GM19467 (cell line): ENCODE measurements around the gene ABHD16A.

Experiments
- ATAC-seq: cut with Tn5 transposase; IDR thresholded peaks from one replicate; pipeline ENCODE4 v1.9.1; 2021; ENCODE audit warnings: mild to moderate bottlenecking, moderate library complexity; ENCODE audit not compliant: unreplicated experiment

Gene ABHD16A

GRCh38 chr6:31690231-31691077, 12.7 kb downstream of the ABHD16A start:
- ATAC-seq = no peak

- ATAC-seq = no peak
Measured at GRCh38 chr6:31689249-31690110, 13.6 kb downstream of the ABHD16A start.

GRCh38 chr6:31687860-31688693, 15.0 kb downstream of the ABHD16A start:
- ATAC-seq = no peak

- ATAC-seq = no peak
Measured at GRCh38 chr6:31687321-31687720, 15.8 kb downstream of the ABHD16A start.

- ATAC-seq = no peak
Measured at GRCh38 chr6:31686483-31686882, 16.6 kb downstream of the ABHD16A start.

- ATAC-seq = no peak
Measured at GRCh38 chr6:31683591-31683990, 19.5 kb downstream of the ABHD16A start.

- no peak for ATAC-seq
Measured at GRCh38 chr6:31681135-31681671, 21.9 kb downstream of the ABHD16A start.

- no peak for ATAC-seq
Measured at GRCh38 chr6:31680226-31681134, 22.6 kb downstream of the ABHD16A start, which contains the start of gene LY6G5C. Gene LY6G5C (minus strand): TSS chr6:31681067. CDS start chr6:31680373, 694 bp downstream.

- no peak for ATAC-seq
Measured at GRCh38 chr6:31677955-31678354, 25.2 kb downstream of the ABHD16A start.

- ATAC-seq = no peak
Measured at GRCh38 chr6:31676904-31677303, 26.2 kb downstream of the ABHD16A start.

GRCh38 chr6:31676322-31676903, 26.7 kb downstream of the ABHD16A start:
- no peak for ATAC-seq

- ATAC-seq = no peak
Measured at GRCh38 chr6:31669676-31670075, 33.4 kb downstream of the ABHD16A start, which contains the start of gene LY6G5B. Gene LY6G5B (plus strand): TSS chr6:31669976. CDS start chr6:31670951, 975 bp downstream.

GRCh38 chr6:31666337-31666965, 36.7 kb downstream of the ABHD16A start:
- no peak for ATAC-seq

- peak; percentile 68 for ATAC-seq
Measured at GRCh38 chr6:31665501-31666336, 37.4 kb downstream of the ABHD16A start, which contains the start of gene CSNK2B. Gene CSNK2B (plus strand): TSS chr6:31666080. CDS start chr6:31666832, 752 bp downstream.

GRCh38 chr6:31664790-31665500, 38.2 kb downstream of the ABHD16A start, which contains the start of gene GPANK1:
Gene GPANK1 (minus strand): TSS chr6:31664997. CDS start chr6:31664478, 519 bp downstream.
- ATAC-seq = peak; percentile 23

GRCh38 chr6:31663961-31664789, 38.9 kb downstream of the ABHD16A start:
- no peak for ATAC-seq
